Measurements from ENCODE around the gene KCNQ1. TPM values are rescaled to one million over a fixed set of nuclear protein-coding genes. Genes with fewer than 3 reads are reported as not detected.

The KCNQ1 gene
- total and polyA plus RNA-seq, 9 donors = 1.4 to 17.2 (median 3.8) TPM

DNA sequence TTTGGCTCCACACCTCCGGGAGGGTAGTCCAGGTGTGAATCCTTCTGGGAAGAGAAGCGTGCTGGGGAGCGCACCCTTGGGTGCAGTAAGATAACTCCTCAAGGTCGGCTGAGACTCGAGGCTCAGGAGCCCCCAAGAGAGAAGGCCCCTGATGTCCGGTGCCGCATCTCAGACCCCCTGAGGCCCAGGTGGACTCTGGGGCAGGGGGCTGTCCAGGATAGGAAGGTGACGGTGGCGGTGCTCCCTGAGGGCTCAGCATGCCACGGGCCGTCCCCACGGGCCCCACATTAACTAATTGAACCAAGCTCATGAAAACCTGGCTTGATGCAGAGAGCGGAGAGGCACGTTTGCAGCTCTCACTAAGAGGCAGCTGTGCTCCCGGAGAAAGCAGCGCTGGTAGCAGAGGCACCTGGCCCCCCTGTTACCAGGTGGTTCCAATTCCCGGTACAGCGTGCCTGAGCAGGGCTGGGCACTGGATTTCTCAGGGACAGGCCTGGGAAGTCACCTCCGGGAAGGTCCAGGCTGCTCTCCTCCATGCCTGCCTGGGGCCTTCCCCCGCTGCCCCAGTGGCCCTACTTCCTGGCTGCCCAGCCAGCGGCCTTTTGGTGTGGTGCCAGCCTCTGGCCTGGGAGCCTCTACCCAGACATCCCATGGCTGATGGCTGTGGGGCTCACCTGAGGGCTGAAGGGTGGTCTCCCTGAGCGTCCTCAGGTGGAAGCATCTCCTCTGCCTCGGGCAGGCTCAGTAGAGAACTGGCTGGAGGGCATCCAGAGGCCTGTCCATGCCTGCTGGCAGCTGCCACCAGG is 1.1 kb downstream of the KCNQ1 start:
- DNase-seq = peak in 1 of 5 donors; percentile 13
- Histone ChIP-seq H3K9me3 (no peaks in the 10 kb centered on the region), H3K4me1 (ENCODE audit: insufficient read depth) (no peaks in the 10 kb centered on the region), H3K27ac (no peak overlapping the region), H3K4me3 (no peak overlapping the region), H3K36me3 (no peaks in the 10 kb centered on the region), H3K27me3 (peaks cover 3% of the 10 kb centered on the region)
- WGBS, 3 donors = 50 to 63% (median 62%) methylated on average over 16 to 23 of the region's 23 CpGs
- intact Hi-C loops (cut with DNase I) = no loop called here
- no peak for TF ChIP-seq POLR2A (IDR thresholded peaks at IDR 0.05)
- TF ChIP-seq EP300 (IDR thresholded peaks at IDR 0.05) = no peak
- TF ChIP-seq, protein P1, sequence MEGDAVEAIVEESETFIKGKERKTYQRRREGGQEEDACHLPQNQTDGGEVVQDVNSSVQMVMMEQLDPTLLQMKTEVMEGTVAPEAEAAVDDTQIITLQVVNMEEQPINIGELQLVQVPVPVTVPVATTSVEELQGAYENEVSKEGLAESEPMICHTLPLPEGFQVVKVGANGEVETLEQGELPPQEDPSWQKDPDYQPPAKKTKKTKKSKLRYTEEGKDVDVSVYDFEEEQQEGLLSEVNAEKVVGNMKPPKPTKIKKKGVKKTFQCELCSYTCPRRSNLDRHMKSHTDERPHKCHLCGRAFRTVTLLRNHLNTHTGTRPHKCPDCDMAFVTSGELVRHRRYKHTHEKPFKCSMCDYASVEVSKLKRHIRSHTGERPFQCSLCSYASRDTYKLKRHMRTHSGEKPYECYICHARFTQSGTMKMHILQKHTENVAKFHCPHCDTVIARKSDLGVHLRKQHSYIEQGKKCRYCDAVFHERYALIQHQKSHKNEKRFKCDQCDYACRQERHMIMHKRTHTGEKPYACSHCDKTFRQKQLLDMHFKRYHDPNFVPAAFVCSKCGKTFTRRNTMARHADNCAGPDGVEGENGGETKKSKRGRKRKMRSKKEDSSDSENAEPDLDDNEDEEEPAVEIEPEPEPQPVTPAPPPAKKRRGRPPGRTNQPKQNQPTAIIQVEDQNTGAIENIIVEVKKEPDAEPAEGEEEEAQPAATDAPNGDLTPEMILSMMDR (IDR thresholded peaks at IDR 0.05) = no peak

DNA sequence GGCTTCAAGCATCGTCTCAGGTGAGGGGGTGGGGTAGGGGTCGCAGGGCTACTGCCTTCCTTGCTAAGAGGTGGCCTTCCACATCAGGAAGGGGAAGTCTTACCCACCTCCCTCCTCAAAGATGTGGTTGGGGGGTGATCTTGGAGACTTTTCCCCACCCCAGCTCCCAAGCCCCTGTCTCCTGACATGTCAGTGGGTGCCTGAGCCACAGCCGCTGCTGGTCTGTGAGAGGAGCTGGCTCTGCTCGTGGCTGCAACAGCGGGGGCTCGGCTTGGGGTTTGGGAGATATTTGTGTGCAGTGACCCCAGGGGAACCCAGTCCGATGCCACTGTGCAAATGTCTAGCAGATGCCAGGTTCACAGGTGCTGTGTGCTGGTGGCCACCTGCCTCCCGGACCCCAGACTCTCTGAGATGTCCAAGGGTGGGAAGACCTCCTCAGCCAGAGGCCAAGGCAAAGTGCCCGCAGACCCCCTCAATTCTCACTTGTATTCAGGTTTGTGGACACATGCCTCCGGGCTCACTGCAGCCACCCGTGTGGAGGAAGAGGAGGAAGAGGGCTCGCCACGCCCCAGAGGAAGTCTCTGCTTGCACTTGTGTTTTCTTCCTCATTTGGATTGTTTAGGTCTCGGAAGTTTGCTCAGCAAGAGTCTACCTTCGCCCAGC is 1.9 kb downstream of the KCNQ1 start:
- no peaks in the 10 kb centered on the region for H3K36me3 ChIP-seq
- H3K4me1 ChIP-seq (ENCODE audit: insufficient read depth) = no peaks in the 10 kb centered on the region
- H3K9me3 ChIP-seq = no peaks in the 10 kb centered on the region
- peaks cover 3% of the 10 kb centered on the region for H3K27me3 ChIP-seq
- TF ChIP-seq EP300 (IDR thresholded peaks at IDR 0.05) = no peak
- WGBS, 3 donors = 81 to 84% (median 82%) methylated on average over 13 to 15 of the region's 15 CpGs
- intact Hi-C loops (cut with DNase I) = no loop called here
- no peak overlapping the region for H3K27ac ChIP-seq
- peak in 1 of 5 donors; percentile 8 for DNase-seq
- H3K4me3 ChIP-seq = no peak overlapping the region

DNA sequence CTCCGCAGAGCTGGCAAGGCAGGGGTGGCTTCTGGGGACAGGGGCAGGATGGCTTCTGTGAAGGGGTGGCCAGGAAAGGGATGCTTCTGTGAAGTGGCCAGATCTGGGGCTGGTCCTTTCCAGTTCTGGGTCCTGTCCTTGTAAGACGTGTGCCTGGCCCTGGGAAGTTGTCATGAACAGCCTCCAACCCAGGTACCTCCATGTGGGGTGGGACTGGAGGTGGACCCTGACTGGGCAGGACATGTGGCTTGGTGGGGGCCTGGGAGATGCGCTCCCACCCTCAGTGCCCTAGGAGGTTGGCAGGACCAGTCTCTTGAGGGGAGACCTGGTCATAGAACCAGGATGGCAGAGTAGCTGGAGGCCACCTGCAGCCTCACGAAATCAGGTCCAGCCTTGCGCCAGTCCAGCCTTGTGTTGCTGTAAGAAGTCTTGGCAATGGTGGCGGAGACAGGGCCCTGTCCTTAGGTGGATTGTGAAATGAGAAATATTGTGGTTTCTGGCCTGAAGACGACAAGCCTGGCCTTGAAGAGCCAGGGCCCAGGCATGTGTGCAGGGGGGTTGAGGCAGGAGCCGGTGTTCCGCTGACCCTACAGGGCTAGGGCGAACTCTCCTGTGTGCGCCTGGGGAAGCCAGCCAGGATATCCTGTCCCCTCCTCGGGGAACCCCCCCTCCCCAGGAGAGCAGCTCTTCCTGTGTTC is 2.6 kb downstream of the KCNQ1 start:
- TF ChIP-seq, protein P1 (IDR thresholded peaks at IDR 0.05) = no peak
- TF ChIP-seq EP300 (IDR thresholded peaks at IDR 0.05) = no peak
- TF ChIP-seq POLR2A (IDR thresholded peaks at IDR 0.05) = no peak
- no peak overlapping the region for H3K4me3 ChIP-seq
- DNase-seq = peak in 1 of 5 donors; percentile 9
- H3K36me3 ChIP-seq = no peaks in the 10 kb centered on the region
- H3K4me1 ChIP-seq (ENCODE audit: insufficient read depth) = no peaks in the 10 kb centered on the region
- intact Hi-C loops (cut with DNase I) = no loop called here
- H3K27me3 ChIP-seq = peaks cover 3% of the 10 kb centered on the region
- WGBS, 3 donors = 51 to 61% (median 60%) methylated on average over 12 of the region's 12 CpGs
- H3K27ac ChIP-seq = no peak overlapping the region
- H3K9me3 ChIP-seq = no peaks in the 10 kb centered on the region

DNA sequence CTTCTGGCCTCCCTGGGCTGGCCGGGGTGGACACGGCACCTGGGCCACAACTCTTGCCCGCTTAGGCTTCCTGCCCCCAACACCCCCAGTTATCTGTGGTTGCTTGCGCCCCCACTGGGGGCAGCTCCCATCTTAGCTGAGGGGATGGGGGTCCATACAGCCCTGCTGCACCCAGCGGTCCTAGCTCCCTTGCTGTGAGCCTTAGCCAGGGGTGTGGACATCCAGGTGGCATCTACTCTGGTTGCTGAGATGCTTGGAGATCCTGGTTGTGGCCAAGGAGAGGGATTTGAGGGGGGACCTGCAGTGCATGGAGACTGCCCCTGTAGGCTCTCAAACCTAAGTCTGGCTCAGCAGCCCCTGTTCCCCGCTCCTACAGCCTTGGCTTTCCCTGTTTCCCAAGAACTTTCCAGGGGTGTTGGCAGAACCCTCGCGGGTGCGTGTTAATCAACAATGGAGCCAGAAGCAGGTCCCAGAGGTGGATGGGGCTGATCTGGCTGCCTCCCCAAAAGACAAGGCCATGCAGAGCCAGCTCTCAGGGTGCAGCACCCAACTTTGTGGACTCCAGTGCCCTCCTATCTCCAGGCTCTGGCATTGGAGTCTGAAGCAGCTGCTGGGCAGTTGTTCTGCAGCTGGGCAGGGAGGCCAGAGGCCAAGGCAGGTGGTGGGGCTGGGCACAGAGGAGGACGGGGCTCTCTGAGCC is 3.3 kb downstream of the KCNQ1 start:
- 78 to 87% (median 80%) methylated on average over 10 of the region's 10 CpGs for WGBS, 3 donors
- Histone ChIP-seq H3K4me3 (no peak overlapping the region), H3K36me3 (no peaks in the 10 kb centered on the region), H3K27me3 (peaks cover 3% of the 10 kb centered on the region), H3K9me3 (no peaks in the 10 kb centered on the region), H3K27ac (no peak overlapping the region), H3K4me1 (ENCODE audit: insufficient read depth) (no peaks in the 10 kb centered on the region)
- TF ChIP-seq EP300 (IDR thresholded peaks at IDR 0.05) (no peak), POLR2A (IDR thresholded peaks at IDR 0.05) (no peak)
- TF ChIP-seq, protein P1 (IDR thresholded peaks at IDR 0.05) = no peak
- DNase-seq = no peak
- intact Hi-C loops (cut with DNase I) = no loop called here
